ENCODE data around the gene TLE4.
"Not testable (repeated sequence)": the region's sequence is repeated elsewhere in the genome, so short reads cannot be mapped to it uniquely, and the experiment has no call there.

The TLE4 gene

DNA sequence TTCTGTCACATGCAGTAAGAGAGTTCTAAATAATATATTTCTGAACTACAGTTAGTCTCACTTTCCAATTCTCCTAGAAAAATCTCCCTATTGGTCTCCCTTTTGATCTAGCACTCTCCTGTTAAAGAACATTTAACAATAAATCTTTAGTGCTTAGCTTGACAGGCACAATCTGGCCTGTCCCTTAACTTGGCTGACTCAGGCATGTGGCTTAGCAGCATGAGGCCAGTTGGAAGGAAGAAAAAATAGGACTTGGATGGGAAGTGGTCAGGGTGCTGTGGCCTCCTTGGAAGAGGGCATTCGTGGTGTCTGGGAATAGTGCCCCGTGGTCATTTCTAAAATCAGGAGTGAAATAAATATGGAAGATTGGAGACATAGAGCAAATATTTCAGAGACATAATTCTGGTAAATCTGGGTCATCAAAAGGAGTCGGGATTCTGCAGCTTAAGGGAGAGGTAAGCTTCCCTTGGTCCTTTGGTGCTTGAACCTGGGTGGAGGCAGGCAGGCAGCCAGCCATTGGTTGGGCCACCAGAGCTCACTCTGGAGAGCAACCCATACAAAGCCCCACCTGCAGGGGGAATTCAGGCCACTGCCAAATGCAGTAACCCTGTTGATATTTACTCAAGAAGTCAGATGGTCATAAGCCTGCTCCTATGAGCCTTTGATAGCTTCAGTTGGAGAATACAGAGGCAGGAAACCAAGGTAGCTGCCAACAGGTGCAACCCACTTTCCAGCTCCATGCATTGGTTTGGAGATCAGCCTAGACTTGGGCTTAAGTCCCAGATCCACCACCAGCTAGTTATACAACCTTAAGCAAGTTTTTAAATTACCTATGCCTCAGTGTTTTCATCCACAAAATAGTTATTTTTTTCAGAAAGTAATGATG lies 28.8 kb upstream of the TLE4 start:
- DNase-seq (ENCODE audit: extremely low read depth, low read depth) = no peak
- no peak overlapping the region for H3K4me3 ChIP-seq (replicated peaks; ENCODE audit: low read depth, low read length)
- TF ChIP-seq CTCF (IDR thresholded peaks at IDR 0.05; ENCODE audit: low read depth, low read length, missing control alignments) = no peak

GRCh38 chr9:79544375-79544774 lies 27.4 kb upstream of the TLE4 start:
- DNase-seq (ENCODE audit: extremely low read depth, low read depth); H3K4me3 ChIP-seq (replicated peaks; ENCODE audit: low read depth, low read length): not testable (repeated sequence)

GRCh38 chr9:79551586-79551985 lies 20.2 kb upstream of the TLE4 start:
- H3K4me3 ChIP-seq (replicated peaks; ENCODE audit: low read depth, low read length) = no peak overlapping the region
- no peak for DNase-seq (ENCODE audit: extremely low read depth, low read depth)
- TF ChIP-seq CTCF (IDR thresholded peaks at IDR 0.05; ENCODE audit: low read depth, low read length, missing control alignments) = no peak

GRCh38 chr9:79551994-79552393 lies 19.8 kb upstream of the TLE4 start:
- no peak for DNase-seq (ENCODE audit: extremely low read depth, low read depth)
- TF ChIP-seq CTCF (IDR thresholded peaks at IDR 0.05; ENCODE audit: low read depth, low read length, missing control alignments) = no peak

DNA sequence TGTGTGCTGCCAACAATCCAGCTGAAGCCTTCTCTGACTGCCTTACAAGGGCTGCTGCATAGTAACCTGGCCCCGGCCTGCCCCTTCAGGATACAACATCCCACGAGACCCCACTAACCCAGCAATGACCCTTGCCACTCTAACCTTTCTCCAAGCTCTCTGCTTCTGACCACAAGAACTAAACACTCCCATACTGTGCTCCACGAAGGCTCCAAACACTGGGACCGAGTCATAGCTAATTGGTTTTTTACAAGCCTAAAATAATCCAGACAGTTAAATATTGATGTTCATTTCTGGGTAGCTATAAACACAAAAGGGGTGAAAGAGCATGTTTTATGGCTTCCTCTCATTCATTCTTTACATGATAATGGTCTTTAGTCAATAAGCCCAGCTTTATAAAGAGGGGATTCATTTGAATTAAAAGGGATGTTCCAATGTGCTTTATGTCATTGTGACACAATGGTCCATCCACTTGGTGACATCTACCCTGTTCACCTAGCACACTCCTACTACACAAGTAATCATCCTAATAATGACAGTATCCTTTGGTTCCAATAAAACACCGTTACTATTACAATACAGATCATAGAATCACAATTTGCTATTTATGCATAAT lies 16.2 kb upstream of the TLE4 start:
- no peak for TF ChIP-seq CTCF (IDR thresholded peaks at IDR 0.05; ENCODE audit: low read depth, low read length, missing control alignments)
- DNase-seq (ENCODE audit: extremely low read depth, low read depth) = no peak

More at GRCh38 chr9:79551994-79552393, 19.8 kb upstream of the TLE4 start:
- no peak overlapping the region for H3K4me3 ChIP-seq (replicated peaks; ENCODE audit: low read depth, low read length)

GRCh38 chr9:79559495-79560181 lies 12.1 kb upstream of the TLE4 start:
- no peak overlapping the region for H3K4me3 ChIP-seq (replicated peaks; ENCODE audit: low read depth, low read length)
- no peak for DNase-seq (ENCODE audit: extremely low read depth, low read depth)
- no peak for TF ChIP-seq CTCF (IDR thresholded peaks at IDR 0.05; ENCODE audit: low read depth, low read length, missing control alignments)

More for the DNA sequence above, 16.2 kb upstream of the TLE4 start:
- no peak overlapping the region for H3K4me3 ChIP-seq (replicated peaks; ENCODE audit: low read depth, low read length)

Measured in HFF-Myc (cell line).